ENCODE results near the gene PVALEF.
"Not testable (repeated sequence)": the region's sequence is repeated elsewhere in the genome, so short reads cannot be mapped to it uniquely, and the experiment has no call there.

The PVALEF gene

DNA sequence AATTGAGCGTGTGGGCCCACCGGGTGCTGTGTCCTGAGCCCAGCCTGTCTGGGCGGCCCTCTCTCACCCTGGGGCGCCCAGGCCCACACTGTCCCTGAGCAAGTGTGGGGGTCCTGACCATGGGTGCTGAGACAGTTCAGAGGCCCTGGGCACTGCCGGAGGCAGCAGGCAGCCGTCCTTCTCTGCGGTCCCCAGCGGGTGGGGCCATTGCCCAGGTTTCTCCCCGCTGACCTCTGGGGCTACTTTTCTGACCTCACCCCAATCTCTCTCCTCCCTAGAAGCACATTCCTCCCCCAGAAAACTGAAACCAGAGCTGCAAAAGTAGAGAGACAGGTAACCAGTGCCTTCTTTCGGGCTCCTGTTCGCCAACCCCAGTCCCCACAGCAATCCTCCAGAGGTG is 36.0 kb upstream of the PVALEF start:
- DNase-seq, result no peak

DNA sequence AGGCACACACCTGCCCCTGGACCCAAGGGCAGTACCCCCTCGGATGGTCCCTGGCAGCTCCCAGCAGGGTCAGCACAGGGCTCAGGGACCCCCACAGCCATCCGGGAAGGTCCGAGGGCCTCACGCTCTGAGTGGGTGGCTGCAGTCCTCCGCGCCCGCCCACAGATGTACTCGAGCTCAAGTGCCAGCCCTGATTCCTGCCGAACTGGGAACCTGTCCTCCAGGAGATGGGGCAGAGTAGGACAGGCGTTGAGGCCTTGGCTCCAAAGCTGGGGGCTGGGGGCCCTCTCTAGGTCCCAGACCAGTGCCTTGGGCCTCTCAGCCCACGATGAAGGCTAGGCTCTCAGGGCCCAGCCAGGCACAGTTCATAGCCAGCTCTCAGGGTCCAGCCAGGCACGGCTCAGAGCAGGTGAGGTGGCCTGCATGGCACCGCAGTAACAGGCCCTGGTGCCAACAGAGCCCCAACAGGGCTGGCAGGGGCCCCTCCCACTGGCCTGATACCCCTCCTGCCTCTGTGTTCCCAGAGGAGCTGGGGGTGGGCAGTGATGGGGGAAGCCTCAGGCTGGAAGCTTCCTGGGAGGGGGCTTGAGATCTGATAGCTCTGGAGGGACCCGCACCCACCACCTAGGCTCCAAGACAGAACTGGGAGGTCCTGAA is 35.5 kb upstream of the PVALEF start:
- no peak for DNase-seq

DNA sequence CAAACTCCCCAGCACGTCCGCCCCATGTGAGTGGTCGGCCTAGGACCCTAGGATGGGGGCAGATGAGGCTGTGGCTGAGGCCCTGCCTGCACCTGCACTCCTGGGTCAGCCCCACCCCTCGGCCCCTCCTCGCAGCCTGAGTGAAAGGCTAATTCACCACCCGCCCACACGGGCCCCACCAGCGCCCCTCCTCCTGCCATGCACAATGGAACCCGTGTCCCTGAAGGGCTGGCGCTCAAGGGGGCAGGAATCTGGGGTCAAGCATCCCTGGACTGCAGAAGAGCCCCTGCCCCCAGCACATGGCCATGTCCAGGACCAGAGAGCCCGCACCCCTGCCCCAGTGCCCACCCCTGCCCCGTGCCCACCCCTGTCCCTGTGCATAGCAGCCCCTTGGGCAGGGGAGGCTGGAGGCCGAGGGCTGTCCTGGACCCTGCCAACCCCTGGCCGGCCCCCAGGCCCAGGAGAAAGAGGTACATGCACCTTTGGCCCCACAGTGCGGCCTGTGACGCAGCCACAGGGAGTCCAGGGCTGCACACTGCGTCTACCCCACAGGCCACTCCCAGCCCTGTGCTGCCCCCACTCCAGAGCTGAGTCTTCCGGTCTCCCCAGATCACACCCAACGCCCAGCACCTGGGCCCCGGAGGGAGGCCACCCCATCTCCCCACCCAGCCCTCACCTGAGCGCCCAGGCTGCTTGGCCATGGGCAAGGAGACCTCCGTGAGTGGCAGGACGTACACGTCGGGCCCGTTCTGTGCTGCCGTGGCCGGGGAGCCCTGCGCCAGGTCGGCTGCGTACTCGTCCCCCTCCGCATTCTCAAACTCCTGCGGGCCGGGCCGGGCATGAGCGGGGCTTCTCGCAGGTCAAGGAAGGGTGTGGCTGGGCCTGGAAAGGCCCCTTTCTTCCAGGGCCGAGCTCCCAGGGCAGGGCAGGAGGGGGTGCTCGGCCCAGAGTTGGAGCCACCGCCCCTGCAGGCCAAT is 34.6 kb upstream of the PVALEF start:
- no peak for DNase-seq

DNA sequence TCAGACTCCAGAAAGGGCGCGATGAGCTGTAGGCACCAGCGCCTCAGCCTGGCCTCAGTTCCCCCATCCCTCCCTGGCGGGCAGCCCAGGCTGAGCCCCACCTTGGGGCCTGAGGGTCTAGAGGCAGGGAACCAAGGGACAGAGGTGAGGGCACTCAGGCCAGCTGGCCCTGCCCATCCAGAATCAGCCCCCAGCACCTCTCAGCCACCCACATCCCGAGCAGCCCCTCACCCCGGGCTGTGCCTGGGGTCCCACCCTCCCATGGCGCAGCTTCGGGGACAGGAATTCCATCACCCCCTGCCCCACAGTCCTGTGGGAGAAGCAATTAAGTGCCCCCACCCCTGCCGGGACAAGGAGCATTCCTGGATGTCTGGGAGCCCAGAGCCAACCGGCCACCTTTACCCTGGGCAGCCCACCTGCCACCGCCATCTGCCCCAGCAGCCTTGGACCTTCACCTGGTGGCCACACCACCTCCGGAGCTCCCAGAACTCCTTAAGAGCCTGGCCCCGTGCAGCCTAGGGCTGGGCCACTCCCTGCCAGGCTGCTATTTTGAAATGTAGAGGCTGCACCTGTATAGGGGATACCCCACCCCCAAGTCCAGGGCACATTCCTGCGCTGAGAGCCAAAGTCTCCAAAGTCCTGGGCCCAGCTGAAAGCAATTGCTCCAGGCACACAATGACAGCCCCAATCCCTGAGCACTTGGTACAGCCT is 33.7 kb upstream of the PVALEF start:
- no peak for DNase-seq

GRCh38 chr17:81132197-81132540 is 33.1 kb upstream of the PVALEF start:
- no peak for DNase-seq

GRCh38 chr17:81132770-81133723 is 32.3 kb upstream of the PVALEF start:
- DNase-seq, result no peak

- no peak for DNase-seq
Measured at GRCh38 chr17:81134064-81134781, 31.1 kb upstream of the PVALEF start.

- DNase-seq, result no peak
Measured at GRCh38 chr17:81135505-81136278, 29.6 kb upstream of the PVALEF start.

DNA sequence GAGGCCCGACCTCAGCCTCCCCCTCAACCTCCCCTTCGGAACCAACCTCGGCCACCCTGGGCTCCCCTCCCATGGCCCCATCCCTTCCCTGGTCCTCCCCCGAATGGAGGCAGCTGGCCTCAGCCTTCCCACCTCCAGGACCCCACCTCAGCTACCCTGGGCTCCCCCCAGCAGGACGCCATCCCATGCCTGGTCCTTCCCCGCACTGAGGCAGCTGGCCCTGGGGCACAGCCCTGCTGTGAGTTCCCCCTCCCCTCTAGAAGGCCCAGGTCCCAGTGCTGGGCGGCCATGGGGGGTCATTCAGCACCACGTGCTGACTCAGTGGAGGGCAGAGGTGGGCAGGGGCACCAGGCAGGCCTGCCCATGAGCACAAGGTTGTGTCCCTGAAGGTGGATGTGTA is 28.9 kb upstream of the PVALEF start:
- no peak for DNase-seq

DNA sequence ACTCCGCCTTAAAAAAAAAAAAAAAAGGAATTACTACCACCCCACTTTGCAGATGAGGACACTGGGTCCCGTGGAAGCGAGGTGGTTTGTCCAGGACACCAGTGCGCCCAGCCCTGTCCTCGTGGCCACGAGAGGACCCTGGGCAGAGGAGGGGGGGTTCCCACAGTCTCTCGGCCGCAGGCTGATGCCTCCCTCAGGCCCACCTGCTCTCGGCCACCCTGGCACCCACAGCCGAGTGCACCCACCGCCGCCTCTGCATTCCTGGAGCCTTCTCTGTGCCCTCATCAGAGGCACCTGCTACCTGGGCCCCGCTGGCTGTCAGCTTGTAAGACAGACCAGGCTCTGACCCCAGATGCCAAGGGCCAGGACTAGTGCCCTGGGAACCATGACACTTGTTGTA is 28.1 kb upstream of the PVALEF start:
- DNase-seq, result no peak

DNA sequence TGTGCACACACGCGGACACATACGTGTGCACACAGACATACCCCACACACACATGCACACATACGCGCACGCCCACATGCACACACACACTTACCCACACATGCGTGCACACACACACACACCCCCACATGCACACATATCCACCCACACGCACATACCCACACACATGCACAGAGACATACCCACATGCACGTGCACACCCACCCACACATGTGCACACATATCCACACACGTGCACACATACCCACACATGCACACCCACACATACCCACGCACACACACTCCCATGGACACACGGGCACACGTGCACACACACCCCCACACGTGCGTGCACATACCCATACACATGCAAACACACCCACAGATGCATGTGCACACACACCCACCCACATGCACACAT is 27.2 kb upstream of the PVALEF start:
- no peak for DNase-seq

- DNase-seq, result no peak
Measured at GRCh38 chr17:81138500-81138899, 26.8 kb upstream of the PVALEF start.

GRCh38 chr17:81139428-81139827 is 25.9 kb upstream of the PVALEF start:
- DNase-seq, result no peak

DNA sequence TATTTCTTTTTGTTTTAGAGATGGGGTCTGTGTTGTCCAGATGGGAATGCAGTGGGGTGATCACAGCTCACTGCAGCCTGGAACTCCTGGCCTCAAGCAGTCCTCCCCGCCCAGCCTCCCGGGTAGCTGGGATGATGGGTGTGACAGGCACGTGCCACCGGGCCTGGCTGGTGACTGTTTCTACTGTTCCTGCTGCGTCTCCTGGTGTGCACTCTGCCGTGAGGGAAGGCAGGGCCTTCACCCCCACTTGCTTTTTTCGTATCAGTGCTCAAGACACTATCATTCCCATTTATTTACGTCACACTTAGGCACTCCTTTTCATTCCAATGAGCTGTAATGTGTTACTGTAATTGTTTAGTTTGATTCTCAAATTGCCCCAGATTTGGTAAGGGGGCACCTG is 25.3 kb upstream of the PVALEF start:
- no peak for DNase-seq

DNA sequence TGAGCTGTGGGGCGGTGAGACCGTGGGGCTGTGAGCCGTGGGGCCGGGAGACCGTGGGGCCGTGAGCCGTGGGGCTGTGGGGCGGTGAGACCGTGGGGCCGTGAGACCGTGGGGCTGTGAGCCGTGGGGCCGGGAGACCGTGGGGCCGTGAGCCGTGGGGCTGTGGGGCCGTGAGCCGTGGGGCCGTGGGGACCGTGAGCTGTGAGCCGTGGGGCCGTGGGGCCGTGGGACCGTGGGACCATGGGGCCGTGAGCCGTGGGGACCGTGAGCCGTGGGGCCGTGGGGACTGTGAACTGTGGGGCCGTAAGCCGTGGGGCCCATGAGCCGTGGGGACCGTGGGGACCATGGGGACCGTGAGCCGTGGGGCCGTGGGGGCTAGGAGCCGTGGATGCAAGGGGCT is 24.6 kb upstream of the PVALEF start:
- no peak for DNase-seq

DNA sequence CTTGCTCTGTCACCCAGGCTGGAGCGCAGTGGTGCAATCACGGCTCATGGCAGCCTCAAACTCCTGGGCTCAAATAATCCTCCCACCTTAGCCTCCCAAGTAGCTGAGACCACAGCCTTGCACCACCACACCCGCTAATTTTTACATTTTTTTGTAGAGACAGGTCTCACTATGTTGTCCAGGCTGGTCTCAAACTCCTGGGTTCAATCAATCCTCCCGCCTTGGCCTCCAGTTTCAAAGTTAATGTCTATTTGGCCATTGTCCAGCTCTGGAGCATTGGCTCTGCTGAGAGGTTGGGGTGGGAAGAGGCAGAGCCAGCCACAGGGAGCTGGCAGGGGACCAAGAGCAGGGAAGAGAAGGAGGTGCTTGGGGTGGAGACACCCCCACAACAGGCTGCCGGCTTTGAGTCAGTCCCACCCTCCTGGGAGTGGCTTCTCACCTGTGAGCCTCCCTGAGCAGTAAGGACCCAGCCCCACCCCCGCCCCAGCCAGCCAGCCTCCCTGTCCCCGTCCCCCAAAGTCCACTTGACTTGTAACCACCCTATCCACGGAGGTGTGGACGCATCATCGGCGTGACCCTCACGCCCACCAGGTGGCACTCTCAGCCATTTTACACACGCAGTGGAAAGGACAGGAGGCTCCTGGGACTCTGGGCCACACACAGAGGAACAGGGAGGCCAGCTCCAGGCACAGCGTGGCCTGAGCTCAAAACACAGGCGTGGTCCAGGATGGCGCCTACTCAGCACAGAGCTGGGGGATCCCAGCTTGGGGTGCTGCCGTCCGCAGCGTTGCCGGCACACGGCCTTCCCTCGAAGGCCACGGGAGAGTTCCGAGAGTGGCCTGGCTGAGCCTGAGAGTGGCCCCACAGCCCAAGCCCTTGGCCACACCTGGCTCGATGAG is 22.8 kb upstream of the PVALEF start:
- DNase-seq, result peak; percentile 52

GRCh38 chr17:81143200-81143527 is 22.1 kb upstream of the PVALEF start:
- no peak for DNase-seq

- DNase-seq, result no peak
Measured at GRCh38 chr17:81143717-81144422, 21.4 kb upstream of the PVALEF start.

DNA sequence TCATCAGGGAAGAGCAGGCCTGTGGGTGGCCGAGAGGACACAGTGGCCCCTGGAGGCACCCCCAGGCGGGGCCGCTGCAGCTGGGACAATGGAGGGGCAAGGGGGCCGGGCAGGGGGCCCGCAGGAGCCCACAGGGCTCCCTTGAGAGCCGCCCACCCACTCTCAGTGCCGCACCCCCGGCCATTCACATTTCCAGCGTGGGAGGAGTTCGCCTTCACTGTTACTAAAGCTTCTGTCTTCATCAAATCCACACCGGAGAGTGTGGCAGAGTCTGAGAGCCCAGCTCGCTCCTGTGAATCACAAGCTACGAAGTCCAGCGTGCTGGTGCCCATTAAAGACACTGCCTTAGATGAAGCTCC is 20.9 kb upstream of the PVALEF start:
- no peak for DNase-seq

DNA sequence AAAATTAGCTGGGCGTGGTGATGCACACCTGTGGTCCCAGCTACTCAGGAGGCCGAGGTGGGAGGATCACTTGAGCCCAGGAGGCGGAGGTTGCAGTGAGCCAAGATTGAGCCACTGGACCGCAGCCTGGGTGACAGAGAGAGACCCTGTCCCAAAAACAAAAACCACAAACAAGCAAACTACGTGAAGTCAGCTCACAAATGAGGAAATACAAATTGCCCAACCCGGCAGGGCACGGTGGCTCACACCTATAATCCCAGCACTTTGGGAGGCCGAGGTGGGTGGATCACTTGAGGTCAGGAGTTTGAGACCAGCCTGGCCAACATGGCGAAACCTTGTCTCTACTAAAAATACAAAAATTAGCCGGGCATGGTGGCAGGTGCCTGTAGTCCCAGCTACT is 19.1 kb upstream of the PVALEF start:
- not testable (repeated sequence) for DNase-seq

Data from stimulated activated CD4-positive, alpha-beta T cell treated with anti-CD3 and anti-CD28 coated beads, Interleukin-12 subunit alpha, Interleukin-12 subunit beta, amount 100 ng/mL, for 4 hours (primary cell).